Naive thymus-derived CD8-positive, alpha-beta T cell (primary cell): ENCODE measurements around the gene TBX15. TPM values are rescaled to one million over a fixed set of nuclear protein-coding genes. Genes with fewer than 3 reads are reported as not detected.
A peak's percentile ranks its signal among the peaks of the same experiment; 100 is the strongest.
"Not testable (repeated sequence)": the region's sequence is repeated elsewhere in the genome, so short reads cannot be mapped to it uniquely, and the experiment has no call there.

Experiments
- ATAC-seq, 2 donors: fragments of 150-1000 bp; cut with Tn5 transposase in 1 of 2; sonication (Bioruptor Pico), chemical (Tn5 transposase) in 1 of 2; 1 replicate in 1 of 2; 2 replicates in 1 of 2; pipeline ENCODE4 v1.10.0; 2021; ENCODE audit warnings: mild to moderate bottlenecking in 2 of 2, moderate library complexity in 2 of 2
- POLR2A ChIA-PET: fragments of 350-600 bp; sonication (Branson Sonifier 250); formaldehyde crosslinking; loops from one replicate; lab custom pipeline; 2021; ENCODE audit warnings: antibody characterized with exemption; lab: Charles Lee
- DNase-seq, 10 donors: peaks; one replicate each; pipeline versions ENCODE4 v3.0.0 to v3.0.0-alpha.2; 2020 to 2022
- H3K27ac Mint-ChIP-seq, 10 donors: one replicate each; pipeline ENCODE4 v1.8.0; 2020 to 2022; ENCODE audit warnings: mild to moderate bottlenecking in 10 of 10, mixed read lengths in 10 of 10, moderate library complexity in 4 of 10, inconsistent platforms in 1 of 10
- H3K27me3 Mint-ChIP-seq, 5 donors: one replicate each; pipeline ENCODE4 v1.8.0; 2021 to 2022; ENCODE audit warnings: mixed read lengths in 5 of 5
- H3K36me3 Mint-ChIP-seq, 3 donors: one replicate each; pipeline ENCODE4 v1.8.0; 2020 to 2022; ENCODE audit warnings: mixed read lengths in 3 of 3, mild to moderate bottlenecking in 2 of 3, inconsistent platforms in 1 of 3
- H3K4me1 Mint-ChIP-seq, 4 donors: one replicate each; pipeline ENCODE4 v1.8.0; 2021 to 2022; ENCODE audit warnings: mixed read lengths in 4 of 4
- H3K4me3 Mint-ChIP-seq, 10 donors: one replicate each; pipeline ENCODE4 v1.8.0; 2020 to 2022; ENCODE audit warnings: mild to moderate bottlenecking in 10 of 10, mixed read lengths in 10 of 10, moderate library complexity in 6 of 10, inconsistent platforms in 1 of 10
- H3K9me3 Mint-ChIP-seq, 9 donors: one replicate each; pipeline ENCODE4 v1.8.0; 2020 to 2022; ENCODE audit warnings: mixed read lengths in 9 of 9, mild to moderate bottlenecking in 3 of 9, inconsistent platforms in 1 of 9, moderate library complexity in 1 of 9
- polyA plus RNA-seq, 3 donors: library from polyadenylated mRNA; unstranded; fragments of 300-500 nt; fragmentation: Illumina TruSeq; gene quantifications; one replicate each; pipeline ENCODE4 v1.2.3, GENCODE V29; 2021
- total RNA-seq, 8 experiments: library from RNA in 2 of 8; stranded (reverse) in 2 of 8; gene quantifications; one replicate each; pipeline ENCODE4 v1.2.3 and lab custom pipeline; 2021 to 2026

Gene TBX15
- total and polyA plus RNA-seq, 5 experiments from 2014 or later: not detected

GRCh38 chr1:118923319-118923718, 64.8 kb downstream of the TBX15 start:
- no peaks in the 10 kb centered on the region for H3K4me1 Mint-ChIP-seq
- POLR2A ChIA-PET: no interaction called here
- ATAC-seq (no peak), DNase-seq (no peak)
- no peak overlapping the region for H3K27ac Mint-ChIP-seq
- no peaks in the 10 kb centered on the region for H3K36me3 Mint-ChIP-seq
- peaks cover 0 to 4% (median 3%) of the 10 kb centered on the region in 5 donors for H3K27me3 Mint-ChIP-seq
- H3K9me3 Mint-ChIP-seq: peaks cover 0 to 36% (median 5%) of the 10 kb centered on the region in 9 donors
- no peak overlapping the region for H3K4me3 Mint-ChIP-seq

GRCh38 chr1:118921994-118922393, 66.1 kb downstream of the TBX15 start:
- H3K4me1 Mint-ChIP-seq: no peaks in the 10 kb centered on the region
- H3K27me3 Mint-ChIP-seq: peaks cover 0 to 6% (median 3%) of the 10 kb centered on the region in 5 donors
- ATAC-seq: no peak
- no peak overlapping the region for H3K4me3 Mint-ChIP-seq
- peaks cover 0 to 49% (median 5%) of the 10 kb centered on the region in 9 donors for H3K9me3 Mint-ChIP-seq
- DNase-seq: no peak
- POLR2A ChIA-PET: no interaction called here
- H3K27ac Mint-ChIP-seq: no peak overlapping the region
- H3K36me3 Mint-ChIP-seq: no peaks in the 10 kb centered on the region

DNA sequence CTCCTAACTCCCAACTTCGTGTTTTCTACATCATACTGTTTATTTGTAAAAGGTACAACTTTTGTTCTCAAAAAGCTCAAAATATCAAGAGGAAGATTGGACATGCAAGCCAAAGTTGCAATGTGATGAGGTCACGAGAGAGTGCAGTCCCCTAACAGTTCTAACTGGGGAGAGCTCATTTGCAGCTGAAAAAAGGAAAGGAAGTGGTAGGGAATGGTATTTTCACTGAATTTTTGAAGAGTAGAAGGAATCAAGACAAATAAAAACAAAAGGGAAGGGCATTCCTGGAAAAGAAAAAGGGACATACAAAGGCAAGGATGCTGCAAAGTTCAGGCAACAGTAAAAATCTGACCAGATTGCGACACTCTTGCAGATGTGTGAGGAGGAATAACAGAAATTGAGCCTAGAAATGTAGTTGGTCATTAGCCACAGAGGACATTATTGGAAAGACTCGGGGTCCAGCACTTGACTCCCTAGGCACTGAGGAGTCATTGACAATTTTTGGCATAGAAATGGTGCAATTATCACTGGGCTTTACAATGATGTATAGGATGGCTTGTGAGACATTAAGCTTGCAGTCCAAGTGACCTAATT, 67.9 kb downstream of the TBX15 start:
- Mint-ChIP-seq H3K27me3 (peaks cover 0 to 7% (median 0%) of the 10 kb centered on the region in 5 donors), H3K4me1 (no peaks in the 10 kb centered on the region), H3K9me3 (peaks cover 0 to 37% (median 4%) of the 10 kb centered on the region in 9 donors), H3K27ac (no peak overlapping the region), H3K4me3 (no peak overlapping the region), H3K36me3 (no peaks in the 10 kb centered on the region)
- no peak for DNase-seq
- no peak for ATAC-seq
- POLR2A ChIA-PET: no interaction called here

DNA sequence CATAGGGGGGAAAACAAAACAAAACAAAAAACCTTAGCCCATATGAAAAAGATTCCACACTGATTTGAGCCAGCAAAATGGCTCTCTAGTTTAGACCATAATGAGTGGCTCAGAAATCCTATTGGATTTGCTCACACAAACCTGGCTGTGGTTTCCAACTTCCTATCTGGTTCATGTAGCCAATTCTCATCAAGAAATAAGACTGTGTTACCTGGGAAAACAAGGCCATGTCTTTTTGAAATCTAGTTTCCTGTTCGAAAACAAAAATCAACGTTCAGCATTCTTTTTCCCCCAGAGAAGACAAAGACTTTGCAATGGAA, 69.2 kb downstream of the TBX15 start:
- no peak for DNase-seq
- POLR2A ChIA-PET: no interaction called here
- peaks cover 0 to 7% (median 0%) of the 10 kb centered on the region in 5 donors for H3K27me3 Mint-ChIP-seq
- H3K36me3 Mint-ChIP-seq: no peaks in the 10 kb centered on the region
- no peak overlapping the region for H3K27ac Mint-ChIP-seq
- no peaks in the 10 kb centered on the region for H3K4me1 Mint-ChIP-seq
- no peak for ATAC-seq
- peaks cover 0 to 26% (median 2%) of the 10 kb centered on the region in 9 donors for H3K9me3 Mint-ChIP-seq
- H3K4me3 Mint-ChIP-seq: no peak overlapping the region

GRCh38 chr1:118918230-118918939, 69.8 kb downstream of the TBX15 start:
- H3K4me1 Mint-ChIP-seq: no peaks in the 10 kb centered on the region
- DNase-seq (no peak), ATAC-seq (no peak)
- no peaks in the 10 kb centered on the region for H3K36me3 Mint-ChIP-seq
- no peak overlapping the region for H3K4me3 Mint-ChIP-seq
- H3K27ac Mint-ChIP-seq: no peak overlapping the region
- peaks cover 0 to 26% (median 2%) of the 10 kb centered on the region in 9 donors for H3K9me3 Mint-ChIP-seq
- POLR2A ChIA-PET: no interaction called here
- H3K27me3 Mint-ChIP-seq: peaks cover 0 to 7% (median 0%) of the 10 kb centered on the region in 5 donors

DNA sequence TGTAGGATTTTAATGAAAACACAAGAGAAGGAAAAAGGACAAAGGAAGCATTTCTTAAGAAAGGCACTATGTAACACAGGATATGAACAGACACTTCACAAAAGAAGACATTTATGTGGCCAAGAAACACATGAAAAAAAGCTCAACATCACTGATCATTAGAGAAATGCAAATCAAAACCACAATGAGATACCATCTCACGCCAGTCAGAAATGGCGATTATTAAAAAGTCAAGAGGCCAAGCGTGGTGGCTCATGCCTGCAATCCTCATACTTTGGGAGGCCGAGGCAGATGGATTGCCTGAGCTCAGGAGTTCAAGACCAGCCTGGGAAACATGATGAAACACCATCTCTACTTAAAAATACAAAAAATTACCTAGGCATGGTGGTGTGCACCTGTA, 71.8 kb downstream of the TBX15 start:
- H3K27me3 Mint-ChIP-seq, H3K4me3 Mint-ChIP-seq, H3K36me3 Mint-ChIP-seq, H3K4me1 Mint-ChIP-seq, ATAC-seq, DNase-seq, POLR2A ChIA-PET: not testable (repeated sequence)
- peaks cover 0 to 26% (median 2%) of the 10 kb centered on the region in 9 donors for H3K9me3 Mint-ChIP-seq
- peak overlapping the region in 1 of 10 donors; percentile 43 for H3K27ac Mint-ChIP-seq

GRCh38 chr1:118914379-118915161, 73.6 kb downstream of the TBX15 start:
- Mint-ChIP-seq H3K4me3 (no peak overlapping the region), H3K27ac (no peak overlapping the region), H3K27me3 (peaks cover 0 to 3% (median 0%) of the 10 kb centered on the region in 5 donors), H3K4me1 (no peaks in the 10 kb centered on the region), H3K9me3 (peaks cover 0 to 15% (median 2%) of the 10 kb centered on the region in 9 donors), H3K36me3 (no peaks in the 10 kb centered on the region)
- DNase-seq (no peak), ATAC-seq (no peak)
- POLR2A ChIA-PET: no interaction called here

DNA sequence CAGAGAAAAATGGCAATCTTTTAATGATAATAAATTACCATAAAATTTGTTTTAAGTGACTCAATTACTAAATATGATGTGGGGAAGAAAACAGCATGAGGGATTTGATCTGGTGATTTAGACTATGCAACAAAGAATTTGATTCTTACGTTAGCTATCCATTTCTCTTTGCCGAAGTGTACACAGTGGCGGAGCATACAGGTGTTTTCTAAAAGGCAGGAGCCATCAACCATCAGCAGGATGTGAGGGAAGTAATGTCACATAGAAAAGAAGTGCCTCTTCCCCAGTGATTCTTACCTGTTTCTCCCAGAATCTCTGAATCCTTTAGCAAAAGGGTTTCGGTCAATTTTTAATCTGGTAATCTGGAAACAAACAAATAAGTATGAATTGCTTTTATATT, 74.3 kb downstream of the TBX15 start:
- ATAC-seq (no peak), DNase-seq (no peak)
- peaks cover 0 to 3% (median 0%) of the 10 kb centered on the region in 5 donors for H3K27me3 Mint-ChIP-seq
- no peaks in the 10 kb centered on the region for H3K36me3 Mint-ChIP-seq
- no peaks in the 10 kb centered on the region for H3K4me1 Mint-ChIP-seq
- POLR2A ChIA-PET: no interaction called here
- H3K9me3 Mint-ChIP-seq: peaks cover 0 to 14% (median 2%) of the 10 kb centered on the region in 9 donors
- H3K27ac Mint-ChIP-seq: no peak overlapping the region
- H3K4me3 Mint-ChIP-seq: no peak overlapping the region

- no peak for DNase-seq
- POLR2A ChIA-PET: no interaction called here
- Mint-ChIP-seq H3K4me3 (no peak overlapping the region), H3K27me3 (peaks cover 0 to 5% (median 3%) of the 10 kb centered on the region in 5 donors), H3K27ac (no peak overlapping the region), H3K36me3 (no peaks in the 10 kb centered on the region), H3K9me3 (peaks cover 0 to 6% (median 2%) of the 10 kb centered on the region in 9 donors), H3K4me1 (no peaks in the 10 kb centered on the region)
- no peak for ATAC-seq
These were observed 75.6 kb downstream of the TBX15 start for GRCh38 chr1:118912574-118912973.

GRCh38 chr1:118911571-118911970, 76.6 kb downstream of the TBX15 start:
- Mint-ChIP-seq H3K36me3 (no peaks in the 10 kb centered on the region), H3K27me3 (peaks cover 0 to 5% (median 0%) of the 10 kb centered on the region in 5 donors)

GRCh38 chr1:118907466-118907865, 80.7 kb downstream of the TBX15 start:
- no peak overlapping the region for H3K27ac Mint-ChIP-seq
- peaks cover 0 to 6% (median 0%) of the 10 kb centered on the region in 9 donors for H3K9me3 Mint-ChIP-seq
- H3K27me3 Mint-ChIP-seq: peaks cover 0 to 4% (median 0%) of the 10 kb centered on the region in 5 donors
- H3K4me1 Mint-ChIP-seq: no peaks in the 10 kb centered on the region
- no peak for ATAC-seq
- no peak for DNase-seq
- POLR2A ChIA-PET: no interaction called here
- H3K36me3 Mint-ChIP-seq: no peaks in the 10 kb centered on the region
- no peak overlapping the region for H3K4me3 Mint-ChIP-seq

More at GRCh38 chr1:118911571-118911970, 76.6 kb downstream of the TBX15 start:
- ATAC-seq (no peak), DNase-seq (no peak)
- no peak overlapping the region for H3K27ac Mint-ChIP-seq
- no peaks in the 10 kb centered on the region for H3K4me1 Mint-ChIP-seq
- no peak overlapping the region for H3K4me3 Mint-ChIP-seq
- H3K9me3 Mint-ChIP-seq: peaks cover 0 to 6% (median 2%) of the 10 kb centered on the region in 9 donors
- POLR2A ChIA-PET: no interaction called here

GRCh38 chr1:118905671-118906070, 82.5 kb downstream of the TBX15 start:
- H3K27ac Mint-ChIP-seq: no peak overlapping the region
- ATAC-seq (no peak), DNase-seq (no peak)
- peaks cover 0 to 4% (median 0%) of the 10 kb centered on the region in 5 donors for H3K27me3 Mint-ChIP-seq
- no peak overlapping the region for H3K4me3 Mint-ChIP-seq
- no peaks in the 10 kb centered on the region for H3K36me3 Mint-ChIP-seq
- POLR2A ChIA-PET: no interaction called here
- peaks cover 0 to 6% (median 0%) of the 10 kb centered on the region in 9 donors for H3K9me3 Mint-ChIP-seq
- no peaks in the 10 kb centered on the region for H3K4me1 Mint-ChIP-seq

GRCh38 chr1:118905196-118905595, 82.9 kb downstream of the TBX15 start:
- Mint-ChIP-seq H3K36me3 (no peaks in the 10 kb centered on the region), H3K27me3 (peaks cover 0 to 4% (median 0%) of the 10 kb centered on the region in 5 donors), H3K9me3 (peaks cover 0 to 9% (median 0%) of the 10 kb centered on the region in 9 donors), H3K27ac (no peak overlapping the region), H3K4me3 (no peak overlapping the region), H3K4me1 (no peaks in the 10 kb centered on the region)
- POLR2A ChIA-PET: no interaction called here
- DNase-seq (no peak), ATAC-seq (no peak)
